Measurements from ENCODE around the gene PTPRCAP. TPM values are rescaled to one million over a fixed set of nuclear protein-coding genes. Genes with fewer than 3 reads are reported as not detected.
A peak's percentile ranks its signal among the peaks of the same experiment; 100 is the strongest.

Gene PTPRCAP
- total RNA-seq, 1 experiment from 2014 or later = not detected

- no peak for DNase-seq (ENCODE audit: extremely low read depth, low read depth)
These were observed 37.1 kb downstream of the PTPRCAP start for GRCh38 chr11:67400251-67400941.

- DNase-seq (ENCODE audit: extremely low read depth, low read depth) = no peak
These were observed 38.6 kb downstream of the PTPRCAP start for GRCh38 chr11:67398661-67399563.

GRCh38 chr11:67397986-67398660, 39.4 kb downstream of the PTPRCAP start:
- no peak for DNase-seq (ENCODE audit: extremely low read depth, low read depth)

- DNase-seq (ENCODE audit: extremely low read depth, low read depth) = no peak
These were observed 39.9 kb downstream of the PTPRCAP start for GRCh38 chr11:67397536-67397935.

GRCh38 chr11:67396587-67397389, 40.7 kb downstream of the PTPRCAP start:
- no peak for DNase-seq (ENCODE audit: extremely low read depth, low read depth)

GRCh38 chr11:67396259-67396581, 41.3 kb downstream of the PTPRCAP start:
- no peak for DNase-seq (ENCODE audit: extremely low read depth, low read depth)

GRCh38 chr11:67395555-67396258, 41.8 kb downstream of the PTPRCAP start:
- DNase-seq (ENCODE audit: extremely low read depth, low read depth) = no peak

GRCh38 chr11:67393990-67394389, 43.5 kb downstream of the PTPRCAP start:
- no peak for DNase-seq (ENCODE audit: extremely low read depth, low read depth)

- DNase-seq (ENCODE audit: extremely low read depth, low read depth) = no peak
These were observed 44.0 kb downstream of the PTPRCAP start for GRCh38 chr11:67393437-67393836.

GRCh38 chr11:67392183-67392715, 45.2 kb downstream of the PTPRCAP start:
- DNase-seq (ENCODE audit: extremely low read depth, low read depth) = no peak

GRCh38 chr11:67391304-67392182, 45.9 kb downstream of the PTPRCAP start, which contains the start of gene RAD9A:
Gene RAD9A, plus strand, starts transcription at chr11:67391986. Its CDS starts 59 bp downstream, at chr11:67392045.
- DNase-seq (ENCODE audit: extremely low read depth, low read depth) = peak; percentile 82

GRCh38 chr11:67390947-67391303, 46.6 kb downstream of the PTPRCAP start:
- DNase-seq (ENCODE audit: extremely low read depth, low read depth) = no peak

- no peak for DNase-seq (ENCODE audit: extremely low read depth, low read depth)
These were observed 48.0 kb downstream of the PTPRCAP start for GRCh38 chr11:67389477-67389876.

- no peak for DNase-seq (ENCODE audit: extremely low read depth, low read depth)
These were observed 50.0 kb downstream of the PTPRCAP start for GRCh38 chr11:67387518-67387917.

- no peak for DNase-seq (ENCODE audit: extremely low read depth, low read depth)
These were observed 50.4 kb downstream of the PTPRCAP start for GRCh38 chr11:67387069-67387468.

Data from NCI-H460 (cell line).